GM23248 (cell line): ENCODE data around the gene DKC1.
"Not testable (repeated sequence)": the region's sequence is repeated elsewhere in the genome, so short reads cannot be mapped to it uniquely, and the experiment has no call there.

ENCODE experiments used
- EZH2 ChIP-seq: fragments of 200-600 bp; sonication (generic); IDR thresholded peaks from 2 replicates; pipeline ENCODE4 v1.6.1; 2018; ENCODE audit warnings: antibody characterized with exemption, mild to moderate bottlenecking; ENCODE audit not compliant: insufficient read depth, poor library complexity, severe bottlenecking
- EZH2phosphoT487 ChIP-seq: fragments of 200-600 bp; sonication (generic); IDR thresholded peaks from 2 replicates; pipeline ENCODE4 v1.6.1; 2018; ENCODE audit warnings: antibody characterized with exemption, moderate library complexity, mild to moderate bottlenecking, low read depth; ENCODE audit not compliant: insufficient read depth

DNA sequence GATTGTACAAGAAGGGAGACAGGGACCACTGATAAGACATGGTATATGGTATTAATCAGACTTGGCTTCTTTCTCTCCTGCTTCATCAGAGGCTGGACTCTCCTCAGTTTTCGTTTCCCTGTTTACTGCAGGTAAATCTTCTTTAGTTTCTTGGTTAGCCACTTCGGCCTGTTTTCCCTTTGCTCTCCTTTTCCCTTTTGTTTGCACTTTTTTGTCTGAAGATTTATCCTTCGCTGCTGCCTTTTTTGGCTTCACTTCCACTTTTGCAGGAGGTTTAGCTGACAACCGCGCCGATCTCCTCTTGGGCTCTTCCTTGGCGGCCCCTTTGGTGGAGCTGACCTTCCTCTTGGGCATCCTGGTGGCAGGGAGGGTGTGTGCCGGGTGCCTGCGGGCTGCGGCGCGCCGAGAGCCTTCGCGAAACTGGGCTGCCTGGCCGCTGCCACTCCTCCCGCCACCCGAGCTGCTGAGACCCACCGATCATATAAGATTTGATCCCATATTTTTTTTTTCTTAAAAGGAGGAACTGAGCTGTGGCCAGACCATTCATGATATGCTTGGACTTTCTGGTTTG lies 54.5 kb downstream of the DKC1 start:
- TF ChIP-seq EZH2, EZH2phosphoT487: not testable (repeated sequence)
